Stomach (tissue), 4 donors: ENCODE results near the gene LAMP1.

Source experiments
- CTCF ChIP-seq, 7 experiments: fragments of 450-650 bp in 4 of 7; fragments of 200-600 bp in 3 of 7; sonication (generic) in 3 of 7; IDR thresholded peaks; one replicate each; pipeline ENCODE4 v1.5.1; 2016 to 2019; ENCODE audit warnings: antibody characterized with exemption in 7 of 7, control low read depth in 2 of 7, mild to moderate bottlenecking in 1 of 7
- EP300 ChIP-seq: sonication (generic); formaldehyde crosslinking; IDR thresholded peaks from one replicate; pipeline ENCODE4 v1.6.1; 2017; ENCODE audit warnings: antibody characterized with exemption
- POLR2AphosphoS5 ChIP-seq, 3 donors: sonication (generic); formaldehyde crosslinking; IDR thresholded peaks; one replicate each; pipeline ENCODE4 v1.6.1; 2016; ENCODE audit warnings: antibody characterized with exemption in 3 of 3

GRCh38 chr13:113361406-113361805, 64.4 kb downstream of the LAMP1 start:
- TF ChIP-seq CTCF (IDR thresholded peaks at IDR 0.05), result no peak
- no peak for TF ChIP-seq EP300
- TF ChIP-seq POLR2AphosphoS5 (IDR thresholded peaks at IDR 0.05), result no peak
